Adipocyte (in vitro differentiated cells): ENCODE data around the gene NFIA.

Source experiments
- DNase-seq: peaks from one replicate; pipeline ENCODE4 v3.0.0-alpha.2; 2015; ENCODE audit warnings: low read depth
- H3K27me3 ChIP-seq: replicated peaks from 2 replicates; pipeline ENCODE4 v1.7.0; 2013; ENCODE audit warnings: mild to moderate bottlenecking, low read length, moderate library complexity; ENCODE audit not compliant: control insufficient read depth, insufficient read depth
- H3K36me3 ChIP-seq: 2 replicates; pipeline ENCODE4 v1.7.0; 2013; ENCODE audit warnings: low read length, mild to moderate bottlenecking, moderate library complexity; ENCODE audit not compliant: control insufficient read depth, insufficient read depth, severe bottlenecking
- H3K4me1 ChIP-seq: 2 replicates; pipeline ENCODE4 v1.7.0; 2013; ENCODE audit warnings: mild to moderate bottlenecking, low read length, moderate library complexity; ENCODE audit not compliant: control insufficient read depth, insufficient read depth
- H3K4me3 ChIP-seq: 2 replicates; pipeline ENCODE4 v1.7.0; 2013; ENCODE audit warnings: mild to moderate bottlenecking, low read length, moderate library complexity
- H3K9ac ChIP-seq: 2 replicates; pipeline ENCODE4 v1.7.0; 2013; ENCODE audit warnings: mild to moderate bottlenecking, low read length, moderate library complexity
- H3K9me3 ChIP-seq: 2 replicates; pipeline ENCODE4 v1.7.0; 2013; ENCODE audit warnings: mild to moderate bottlenecking, low read length, moderate library complexity; ENCODE audit not compliant: control insufficient read depth

NFIA gene

DNA sequence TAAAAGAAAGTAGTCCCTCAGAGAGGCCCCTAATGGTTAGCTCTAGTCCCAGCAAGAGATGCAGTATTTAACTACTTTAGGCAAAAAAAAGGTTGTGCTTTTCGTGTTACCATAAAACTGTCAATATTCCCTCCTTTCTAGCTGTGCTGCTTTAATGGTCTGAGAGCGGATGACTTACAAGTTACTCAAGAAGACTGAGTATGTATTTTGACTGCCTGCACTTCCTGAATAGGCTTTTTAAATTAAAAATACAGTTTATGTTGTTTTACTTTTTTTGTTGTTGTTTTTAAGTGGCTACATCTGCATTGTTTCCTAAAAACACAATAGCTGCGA is 152.2 kb downstream of the NFIA start:
- H3K4me1 ChIP-seq, result peaks cover 14% of the 10 kb centered on the region
- H3K9ac ChIP-seq, result no peak overlapping the region
- H3K36me3 ChIP-seq, result no peaks in the 10 kb centered on the region
- DNase-seq, result no peak
- H3K27me3 ChIP-seq, result no peaks in the 10 kb centered on the region
- no peaks in the 10 kb centered on the region for H3K9me3 ChIP-seq
- H3K4me3 ChIP-seq, result no peak overlapping the region

DNA sequence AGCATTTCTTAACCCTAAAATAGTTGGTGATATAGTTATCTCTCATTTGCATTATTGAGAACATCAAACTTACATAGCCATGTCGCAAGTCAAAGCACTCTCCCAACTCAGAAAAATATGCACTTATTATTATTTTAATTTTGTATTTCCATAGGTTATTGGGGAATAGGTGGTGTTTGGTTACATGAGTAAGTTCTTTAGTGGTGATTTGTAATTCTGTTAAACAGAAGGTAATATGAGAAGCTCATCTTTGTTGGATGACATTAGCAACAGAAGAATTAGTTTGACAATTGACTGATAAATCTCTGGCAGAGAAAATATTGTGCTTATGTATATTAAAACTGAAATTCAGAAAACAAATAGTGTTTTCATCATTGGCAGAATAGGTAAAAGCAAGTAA is 154.8 kb downstream of the NFIA start:
- no peak for DNase-seq
- Histone ChIP-seq H3K36me3 (no peaks in the 10 kb centered on the region), H3K4me3 (no peak overlapping the region), H3K4me1 (peaks cover 20% of the 10 kb centered on the region), H3K9ac (no peak overlapping the region), H3K9me3 (no peaks in the 10 kb centered on the region), H3K27me3 (no peaks in the 10 kb centered on the region)

GRCh38 chr1:61237659-61238358 is 155.4 kb downstream of the NFIA start:
- DNase-seq, result no peak
- Histone ChIP-seq H3K4me3 (no peak overlapping the region), H3K36me3 (no peaks in the 10 kb centered on the region), H3K9me3 (no peaks in the 10 kb centered on the region), H3K27me3 (no peaks in the 10 kb centered on the region), H3K4me1 (peaks cover 21% of the 10 kb centered on the region), H3K9ac (no peak overlapping the region)

DNA sequence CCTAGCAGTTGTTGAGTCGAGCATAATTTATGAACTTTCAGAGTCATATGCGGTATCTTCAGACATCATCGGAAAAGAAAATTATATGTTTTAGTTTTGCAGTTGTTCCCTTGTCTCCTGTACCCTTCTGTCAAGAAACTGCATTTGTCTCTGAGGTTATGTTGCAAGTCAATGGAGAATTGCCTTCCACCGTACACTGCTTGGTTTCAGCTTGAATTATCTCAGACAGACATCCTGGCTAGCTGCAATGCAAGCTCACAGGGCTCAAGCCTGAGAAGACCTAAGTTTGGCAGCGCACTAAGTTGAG is 156.0 kb downstream of the NFIA start:
- H3K27me3 ChIP-seq, result no peaks in the 10 kb centered on the region
- H3K4me3 ChIP-seq, result no peak overlapping the region
- H3K9me3 ChIP-seq, result no peaks in the 10 kb centered on the region
- no peak overlapping the region for H3K9ac ChIP-seq
- no peaks in the 10 kb centered on the region for H3K36me3 ChIP-seq
- no peak for DNase-seq
- peaks cover 18% of the 10 kb centered on the region for H3K4me1 ChIP-seq

GRCh38 chr1:61240878-61241277 is 158.5 kb downstream of the NFIA start:
- Histone ChIP-seq H3K9ac (no peak overlapping the region), H3K4me3 (peak overlapping the region; percentile 41), H3K4me1 (peaks cover 32% of the 10 kb centered on the region), H3K27me3 (no peaks in the 10 kb centered on the region), H3K9me3 (no peaks in the 10 kb centered on the region), H3K36me3 (no peaks in the 10 kb centered on the region)
- no peak for DNase-seq

DNA sequence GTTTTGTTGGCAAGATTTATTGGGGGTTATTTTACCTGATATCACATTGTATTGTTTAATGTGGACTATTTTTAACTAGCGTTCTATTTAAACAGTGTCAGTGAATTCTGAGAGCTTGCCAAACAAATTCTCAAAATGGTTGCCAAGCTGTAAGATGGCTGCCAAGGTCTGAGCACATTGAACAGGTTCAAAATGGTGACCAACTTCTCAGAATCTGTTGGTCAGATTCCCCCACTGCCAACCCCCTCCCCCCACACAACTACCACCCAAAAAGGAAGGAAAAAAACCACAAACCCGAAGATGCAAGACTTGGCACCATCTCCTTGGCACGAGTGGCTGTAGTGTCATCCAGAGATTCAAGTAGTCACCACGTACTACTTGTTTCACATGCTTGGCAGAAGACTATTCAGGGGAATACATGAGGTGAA is 159.1 kb downstream of the NFIA start:
- H3K4me3 ChIP-seq, result peak overlapping the region; percentile 41
- H3K4me1 ChIP-seq, result peaks cover 32% of the 10 kb centered on the region
- no peaks in the 10 kb centered on the region for H3K27me3 ChIP-seq
- H3K9ac ChIP-seq, result no peak overlapping the region
- DNase-seq, result no peak
- H3K36me3 ChIP-seq, result no peaks in the 10 kb centered on the region
- H3K9me3 ChIP-seq, result no peaks in the 10 kb centered on the region

DNA sequence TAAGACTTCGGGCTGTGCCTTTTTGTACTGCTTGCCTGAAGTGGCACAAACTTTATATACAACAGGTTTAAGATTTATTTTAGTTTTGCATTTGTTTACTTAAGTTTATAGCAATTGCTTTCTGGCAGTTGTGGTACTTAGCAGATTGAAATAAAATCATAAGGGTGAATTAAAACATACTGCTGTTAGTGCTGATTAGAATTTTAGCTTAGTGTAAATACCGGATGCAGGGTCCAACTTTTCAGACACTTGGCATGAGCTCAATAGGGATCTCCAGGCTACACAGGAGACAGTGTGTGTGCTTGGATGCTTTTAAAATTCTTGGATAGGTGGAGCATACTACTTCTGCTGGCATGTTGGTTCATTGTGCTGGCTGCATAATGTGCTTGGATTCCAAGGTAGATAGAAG is 159.6 kb downstream of the NFIA start:
- Histone ChIP-seq H3K9ac (no peak overlapping the region), H3K9me3 (no peaks in the 10 kb centered on the region), H3K27me3 (no peaks in the 10 kb centered on the region), H3K4me1 (peaks cover 32% of the 10 kb centered on the region), H3K4me3 (peak overlapping the region; percentile 41), H3K36me3 (no peaks in the 10 kb centered on the region)
- DNase-seq, result no peak

DNA sequence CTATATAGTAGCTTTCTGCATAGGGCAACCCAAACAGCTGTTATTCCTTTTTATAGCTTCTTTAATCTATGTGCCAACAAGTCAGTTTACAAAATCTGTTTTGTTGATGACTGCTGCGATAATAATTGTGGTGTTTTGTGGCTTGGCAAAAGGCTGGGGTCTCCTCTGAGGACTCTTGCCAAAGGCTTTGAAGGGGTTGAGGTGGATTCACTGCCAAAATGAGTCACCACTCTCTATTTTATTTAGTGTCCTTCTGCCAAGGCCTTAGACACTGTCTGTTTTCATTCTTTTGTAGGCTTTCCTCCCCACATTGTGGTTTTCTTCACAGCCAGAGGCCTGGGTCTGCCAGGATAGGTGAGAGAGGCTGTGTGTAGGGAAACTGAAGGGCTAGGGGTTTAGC is 161.8 kb downstream of the NFIA start:
- Histone ChIP-seq H3K4me3 (no peak overlapping the region), H3K9ac (no peak overlapping the region), H3K27me3 (no peaks in the 10 kb centered on the region), H3K4me1 (peaks cover 30% of the 10 kb centered on the region), H3K36me3 (no peaks in the 10 kb centered on the region), H3K9me3 (no peaks in the 10 kb centered on the region)
- peak; percentile 57 for DNase-seq

DNA sequence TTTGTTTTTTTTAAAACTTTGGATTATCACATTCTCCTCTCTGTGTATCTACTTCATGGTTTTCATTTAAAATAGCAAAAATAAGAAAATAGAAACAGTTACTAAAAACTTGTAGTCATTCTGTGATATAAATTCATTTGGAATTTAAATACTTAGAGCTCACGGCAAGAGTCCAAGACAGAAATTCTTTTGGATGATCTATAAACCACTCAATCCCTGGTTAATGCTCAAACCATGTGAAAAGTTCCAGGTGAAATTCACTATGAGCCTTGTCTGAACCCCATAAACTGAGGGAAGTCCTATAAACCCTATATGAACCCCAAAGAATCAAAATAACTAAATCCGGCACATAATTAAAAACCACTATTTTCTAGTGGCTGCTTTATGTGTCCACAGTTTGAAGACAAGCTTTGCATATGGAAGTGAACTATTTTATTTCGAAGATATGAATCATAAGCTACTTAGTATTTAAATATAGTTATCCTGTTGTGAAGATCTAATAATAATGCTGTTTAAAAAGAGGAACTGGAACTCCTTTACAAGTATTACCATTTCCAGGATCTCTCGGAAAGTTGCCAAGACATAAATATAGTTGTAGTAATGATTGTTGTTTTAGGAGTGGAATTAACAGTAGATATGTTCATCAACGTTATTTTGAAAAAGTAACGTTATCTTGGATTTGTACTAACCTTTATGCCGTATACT is 163.5 kb downstream of the NFIA start:
- H3K9ac ChIP-seq, result no peak overlapping the region
- H3K9me3 ChIP-seq, result no peaks in the 10 kb centered on the region
- no peak for DNase-seq
- no peaks in the 10 kb centered on the region for H3K36me3 ChIP-seq
- peaks cover 30% of the 10 kb centered on the region for H3K4me1 ChIP-seq
- H3K4me3 ChIP-seq, result no peak overlapping the region
- no peaks in the 10 kb centered on the region for H3K27me3 ChIP-seq

DNA sequence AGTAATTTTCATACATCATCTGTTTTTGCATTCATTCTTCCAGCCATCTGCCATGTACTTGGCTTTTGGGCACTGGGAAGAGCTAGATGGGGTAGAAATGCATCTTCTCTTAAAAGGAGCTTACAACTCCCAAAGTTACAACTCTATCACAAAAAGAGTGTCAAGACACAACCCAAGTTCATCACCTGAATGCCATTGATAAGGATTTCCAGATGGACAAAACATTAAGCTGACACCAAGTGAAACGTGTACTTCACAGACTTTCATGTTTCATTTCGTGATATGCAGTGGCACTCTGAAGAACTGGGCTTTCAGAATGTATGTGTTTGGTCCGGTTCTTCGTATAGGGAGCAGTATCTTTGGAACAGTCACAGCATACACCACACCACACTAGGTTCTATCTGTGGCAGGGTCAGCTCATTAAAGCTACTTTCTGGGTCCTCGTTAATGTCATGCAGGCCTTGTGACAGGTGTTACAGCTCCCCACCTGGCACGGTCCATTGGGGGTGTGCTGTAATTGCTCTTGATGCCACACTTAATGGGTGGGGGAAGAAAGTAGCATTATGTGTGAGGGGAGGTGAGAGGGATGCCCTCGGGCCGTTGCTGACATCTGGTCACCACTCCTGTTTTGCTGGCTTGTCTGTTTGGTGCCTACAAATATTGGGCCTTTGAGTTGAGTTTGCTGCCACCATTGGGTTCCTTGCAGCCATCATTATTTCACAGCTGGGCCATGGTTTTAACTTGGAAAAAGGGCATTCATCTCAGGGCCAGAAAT is 164.9 kb downstream of the NFIA start:
- no peaks in the 10 kb centered on the region for H3K27me3 ChIP-seq
- H3K4me1 ChIP-seq, result peaks cover 22% of the 10 kb centered on the region
- H3K9ac ChIP-seq, result no peak overlapping the region
- H3K4me3 ChIP-seq, result no peak overlapping the region
- DNase-seq, result no peak
- H3K9me3 ChIP-seq, result no peaks in the 10 kb centered on the region
- H3K36me3 ChIP-seq, result no peaks in the 10 kb centered on the region

DNA sequence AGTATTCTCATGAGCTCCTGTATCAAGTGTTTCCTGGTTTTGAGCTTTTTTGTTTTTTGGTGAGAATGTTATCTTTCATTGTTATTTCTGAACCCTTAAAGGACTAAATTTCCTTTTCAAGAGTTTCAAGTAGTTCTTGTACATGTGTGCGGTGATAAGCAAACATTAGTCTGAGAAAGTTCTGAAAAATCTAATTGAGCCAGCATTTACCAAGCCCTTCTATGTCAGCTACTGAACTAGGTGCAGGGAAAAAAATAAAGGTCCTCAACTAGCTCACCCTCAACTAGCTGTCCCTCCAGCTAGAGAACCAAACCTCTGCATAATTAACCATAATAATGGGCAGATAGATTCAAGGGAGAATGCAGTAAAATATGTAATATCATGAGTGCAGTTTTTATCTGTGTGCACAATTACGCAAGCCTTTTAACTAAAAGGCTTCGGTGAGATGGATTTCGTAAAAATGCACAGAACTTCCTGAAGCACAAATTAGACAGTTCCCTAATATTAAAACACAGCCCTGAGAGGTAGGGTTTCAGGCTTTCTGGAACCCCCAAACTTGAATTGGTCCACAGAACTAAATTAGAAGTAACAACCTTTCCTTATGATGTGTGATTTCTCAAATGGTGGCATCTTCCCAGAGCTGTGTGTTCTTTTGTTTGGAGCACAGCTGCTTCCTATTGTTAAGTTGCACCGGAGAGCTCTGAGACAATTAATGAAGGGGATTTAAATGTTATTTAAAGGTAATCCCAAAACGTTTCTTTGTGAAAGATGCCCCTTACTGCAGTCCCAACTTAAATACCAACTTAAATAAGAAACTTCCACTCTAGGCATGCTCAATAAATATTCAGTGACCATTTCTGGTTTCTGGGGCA is 165.8 kb downstream of the NFIA start:
- Histone ChIP-seq H3K4me1 (peaks cover 27% of the 10 kb centered on the region), H3K27me3 (no peaks in the 10 kb centered on the region), H3K9me3 (no peaks in the 10 kb centered on the region), H3K36me3 (no peaks in the 10 kb centered on the region), H3K9ac (no peak overlapping the region), H3K4me3 (no peak overlapping the region)
- peak; percentile 22 for DNase-seq
